GM12878 (cell line): Measurements from ENCODE around the gene NHEJ1. TPM values are rescaled to one million over a fixed set of nuclear protein-coding genes. Genes with fewer than 3 reads are reported as not detected.

ENCODE experiments used
- ATAC-seq: fragments of 200-7000 bp; cut with Tn5 transposase; 3 replicates; pipeline ENCODE4 v1.9.1; 2020; ENCODE audit warnings: mild to moderate bottlenecking, moderate library complexity
- BruUV-seq: library from RNA; stranded (reverse); fragments of 400-500 nt; replicated peaks from 2 replicates; lab custom pipeline; 2021; lab: Mats Ljungman, UMichigan
- CTCF ChIA-PET: fragments of 300-600 bp; sonication (Branson Sonifier 250); formaldehyde crosslinking; extraction: SDS; loops from one replicate; lab custom pipeline; 2021; ENCODE audit warnings: inconsistent platforms; lab: Yijun Ruan, JAX
- POLR2A ChIA-PET: fragments of 350-600 bp; formaldehyde crosslinking; extraction: SDS; loops from one replicate; lab custom pipeline; 2021; ENCODE audit warnings: inconsistent platforms; lab: Charles Lee
- RAD21 ChIA-PET: fragments of 300-600 bp; sonication (Branson Sonifier 250); formaldehyde crosslinking; loops from one replicate; lab custom pipeline; 2023; ENCODE audit warnings: antibody characterized with exemption; ENCODE audit not compliant: unreplicated experiment; lab: Charles Lee
- SMC1A ChIA-PET: fragments of 300-600 bp; sonication (Branson Sonifier 250); formaldehyde crosslinking; loops from one replicate; lab custom pipeline; 2023; ENCODE audit not compliant: unreplicated experiment, uncharacterized antibody; lab: Charles Lee
- DNase-seq: peaks from one replicate; pipeline ENCODE4 v3.0.0-alpha.2; 2011; ENCODE audit warnings: low read depth, low spot score
- FAIRE-seq: peaks from 3 replicates; lab custom pipeline; 2011; peaks lifted over from hg19 to GRCh38; lab: Jason Lieb, UNC
- H2AFZ ChIP-seq: 2 replicates; pipeline ENCODE4 v1.6.0; 2011; ENCODE audit warnings: low read depth, low read length, control low read depth; ENCODE audit not compliant: control insufficient read depth
- H3K27ac ChIP-seq: 2 replicates; pipeline ENCODE4 v1.5.1; 2011; ENCODE audit warnings: control low read depth; ENCODE audit not compliant: control insufficient read depth, insufficient read depth
- H3K27me3 ChIP-seq, 2 experiments: replicated peaks in 1 of 2; 2 replicates each; pipeline versions ENCODE4 v1.6.0 to v1.6.1; 2011; ENCODE audit warnings: low read length in 1 of 2; ENCODE audit not compliant: control insufficient read depth in 2 of 2, insufficient read depth in 2 of 2
- H3K36me3 ChIP-seq, 2 experiments: 2 replicates each; pipeline ENCODE4 v1.5.1; 2011; ENCODE audit warnings: low read length in 1 of 2; ENCODE audit not compliant: control insufficient read depth in 2 of 2, insufficient read depth in 2 of 2
- H3K4me1 ChIP-seq: 2 replicates; pipeline ENCODE4 v1.6.1; 2011; ENCODE audit warnings: mild to moderate bottlenecking, low read length, moderate library complexity, mixed read lengths; ENCODE audit not compliant: control insufficient read depth, insufficient read depth
- H3K4me2 ChIP-seq: 2 replicates; pipeline ENCODE4 v1.6.0; 2011; ENCODE audit warnings: control low read depth; ENCODE audit not compliant: control insufficient read depth, insufficient read depth
- H3K4me3 ChIP-seq: fragments of 200-600 bp; sonication (generic); 2 replicates; pipeline ENCODE4 v1.5.1; 2016
- H3K79me2 ChIP-seq: 2 replicates; pipeline ENCODE4 v1.6.0; 2011; ENCODE audit warnings: low read length; ENCODE audit not compliant: control insufficient read depth, insufficient read depth
- H3K9ac ChIP-seq: 2 replicates; pipeline ENCODE4 v1.8.0; 2011; ENCODE audit warnings: low read length, control low read depth, mixed read lengths; ENCODE audit not compliant: control insufficient read depth, insufficient read depth
- H3K9me3 ChIP-seq: replicated peaks from 3 replicates; pipeline ENCODE4 v1.5.1; 2011; ENCODE audit warnings: mild to moderate bottlenecking, low read length; ENCODE audit not compliant: control insufficient read depth, insufficient read depth
- H4K20me1 ChIP-seq: 2 replicates; pipeline ENCODE4 v1.6.0; 2011; ENCODE audit not compliant: control insufficient read depth, insufficient read depth
- CREB1 ChIP-seq: IDR thresholded peaks from 2 replicates; pipeline ENCODE4 v1.6.1; 2012; ENCODE audit warnings: low read depth, mild to moderate bottlenecking, inconsistent platforms
- CTCF ChIP-seq, 3 experiments: IDR thresholded peaks in 2 of 3; conservative IDR thresholded peaks in 1 of 3; 2 replicates each; pipeline ENCODE4 v1.5.1; 2011; ENCODE audit warnings: low read depth in 3 of 3, low read length in 3 of 3, mild to moderate bottlenecking in 3 of 3, control low read depth in 2 of 3, moderate library complexity in 2 of 3, inconsistent platforms in 1 of 3, mixed read lengths in 1 of 3; ENCODE audit not compliant: control insufficient read depth in 2 of 3, insufficient read depth in 1 of 3; ENCODE audit errors: extremely low read depth in 1 of 3
- CUX1 ChIP-seq: IDR thresholded peaks from 2 replicates; pipeline ENCODE4 v1.6.1; 2012; ENCODE audit warnings: improper control_type of control experiment, low read depth, low read length; ENCODE audit not compliant: insufficient replicate concordance
- MTA2 ChIP-seq: fragments of 450-650 bp; IDR thresholded peaks from 2 replicates; pipeline ENCODE4 v1.6.1; 2016; ENCODE audit warnings: low read depth, mild to moderate bottlenecking, moderate library complexity
- MYB ChIP-seq: fragments of 150-350 bp; IDR thresholded peaks from 2 replicates; pipeline ENCODE4 v1.6.1; 2014; ENCODE audit warnings: mild to moderate bottlenecking, low read depth, low read length, borderline replicate concordance
- NR2C2 ChIP-seq: IDR thresholded peaks from 2 replicates; pipeline ENCODE4 v1.6.1; 2011; ENCODE audit warnings: borderline replicate concordance, low read depth; ENCODE audit not compliant: control insufficient read depth, insufficient read length
- NR2F1 ChIP-seq: fragments of 450-650 bp; conservative IDR thresholded peaks from 2 replicates; pipeline ENCODE4 v1.6.1; 2017; ENCODE audit warnings: mild to moderate bottlenecking
- SIN3A ChIP-seq: IDR thresholded peaks from 2 replicates; pipeline ENCODE4 v1.6.1; 2012; ENCODE audit warnings: low read depth, low read length, improper control_type of control experiment
- WGBS: methylation state at CpG from one replicate; pipeline ENCODE4 v1.1.6; 2016; ENCODE audit warnings: low lambda C conversion rate; ENCODE audit not compliant: insufficient replicate concordance, insufficient coverage; ENCODE audit errors: missing lambda C conversion rate; 5-methylcytosine and 5-hydroxymethylcytosine counted together
- in situ Hi-C: fragments of 300-500 bp; cut with MboI; formaldehyde crosslinking; loops from 9 replicates; pipeline ENCODE4 v1.14.3; 2018; ENCODE audit warnings: mixed read lengths
- intact Hi-C: fragments of 100-400 bp; cut with micrococcal nuclease; formaldehyde crosslinking; loops from one replicate; pipeline ENCODE4 v1.14.2; 2022; ENCODE audit not compliant: unreplicated experiment
- polyA plus RNA-seq, 11 experiments: library from polyadenylated mRNA; depleted of rRNA in 4 of 11; unstranded in 6 of 11; stranded (reverse) in 5 of 11; fragments of >200 nt; fragmentation: Nextera tagmentation in 4 of 11; fragmentation: Illumina TruSeq in 1 of 11; extraction: Ambion mirVana in 4 of 11; extraction: Trizol in 1 of 11; gene quantifications; 1 replicate in 1 of 11; 2 replicates in 10 of 11; pipeline versions ENCODE4 v1.2.1 to v1.2.3, GENCODE V29; 2011 to 2016; ENCODE audit warnings: inconsistent platforms in 2 of 11, missing spikeins in 2 of 11, low read depth in 1 of 11
- total RNA-seq, 4 experiments: library from RNA; depleted of rRNA in 3 of 4; stranded (reverse); fragments of >200 nt in 3 of 4; fragmentation: Illumina TruSeq in 1 of 4; extraction: Trizol in 1 of 4; gene quantifications; 2 replicates each; pipeline versions ENCODE4 v1.2.1 to v1.2.3, GENCODE V29; 2013 to 2021
- TF ChIP-seq, protein P1 (sequence below): fragments of 450-650 bp; formaldehyde crosslinking; IDR thresholded peaks from 2 replicates; pipeline ENCODE4 v1.4.0; 2020; ENCODE audit warnings: mild to moderate bottlenecking, moderate library complexity

NHEJ1 gene
- total and polyA plus RNA-seq, 10 of the 15 experiments (the other 5 are each of a cell fraction or from before 2014, with no cell fraction given): 11.8 to 20.2 (median 17.0) TPM

- RAD21 ChIA-PET: interaction anchor here (1.0 to 3.7 kb wide), 4 partner anchors 29 to 117 kb away, joined by 4 to 25 read pairs (median 22); partner anchors contain the start of genes DNAJB2 and ZFAND2B
- CTCF ChIA-PET: interaction anchor here (1.4 to 3.9 kb wide), 3 partner anchors 29 to 117 kb away, joined by 6 to 52 read pairs (median 19); partner anchors contain the start of gene ZFAND2B
- peaks cover 32% of the 10 kb centered on the region for H3K79me2 ChIP-seq
- peak within 1 kb of the TSS; percentile 98 for H3K27ac ChIP-seq
- intact Hi-C loops (loop anchor here (2.0 to 5.0 kb wide), 5 partner anchors 29 to 210 kb away; partner anchors contain the start of genes DNAJB2, DNPEP, TUBA4A and TUBA4B), in situ Hi-C loops (no loop called here)
- peak; percentile 62 for ATAC-seq
- peak within 1 kb of the TSS; percentile 83 for H3K4me3 ChIP-seq
- peak within 1 kb of the TSS; percentile 90 for H2AFZ ChIP-seq
- no TSS peak for BruUV-seq
- no peaks in the 10 kb centered on the region for H3K27me3 ChIP-seq
- peaks cover 10% of the 10 kb centered on the region for H3K4me1 ChIP-seq
- SMC1A ChIA-PET: interaction anchor here (0.6 to 2.5 kb wide), 4 partner anchors 52 to 74 kb away, joined by 3 to 13 read pairs (median 7); partner anchors contain the start of genes ANKZF1, ATG9A and TUBA4B
- no peaks in the 10 kb centered on the region for H3K9me3 ChIP-seq
- WGBS: 1% methylated on average over 67 of the region's 67 CpGs
- no peaks in the 10 kb centered on the region for H4K20me1 ChIP-seq
- peak; percentile 72 for DNase-seq
- H3K36me3 ChIP-seq: peaks cover 12 to 13% of the 10 kb centered on the region in 2 experiments
- H3K4me2 ChIP-seq: peak within 1 kb of the TSS; percentile 89
- POLR2A ChIA-PET: interaction anchor here (0.7 to 5.0 kb wide), 9 partner anchors 29 to 210 kb away, joined by 3 to 47 read pairs (median 12); partner anchors contain the start of genes DNPEP, GLB1L, STK16 and TUBA4B
- FAIRE-seq: peak; percentile 56
- peak within 1 kb of the TSS; percentile 97 for H3K9ac ChIP-seq
- peak; percentile 79; the same call in 1 of the 2 replicates for TF ChIP-seq NR2F1
- TF ChIP-seq MYB: no peak
- TF ChIP-seq CREB1: peak; percentile 53; the same call in 1 of the 2 replicates
- no peak for TF ChIP-seq NR2C2
- TF ChIP-seq CTCF (IDR thresholded peaks at IDR 0.05 in 2 of 3, conservative IDR thresholded peaks at IDR 0.05 in 1 of 3; ENCODE audit: control insufficient read depth in 2 of 3, extremely low read depth in 1 of 3, insufficient read depth in 1 of 3, low read depth in 3 of 3, low read length in 3 of 3): peak; percentile 26 to 53 (median 35); a peak in 4 of 6 replicates
- no peak for TF ChIP-seq CUX1
- TF ChIP-seq, protein P1, sequence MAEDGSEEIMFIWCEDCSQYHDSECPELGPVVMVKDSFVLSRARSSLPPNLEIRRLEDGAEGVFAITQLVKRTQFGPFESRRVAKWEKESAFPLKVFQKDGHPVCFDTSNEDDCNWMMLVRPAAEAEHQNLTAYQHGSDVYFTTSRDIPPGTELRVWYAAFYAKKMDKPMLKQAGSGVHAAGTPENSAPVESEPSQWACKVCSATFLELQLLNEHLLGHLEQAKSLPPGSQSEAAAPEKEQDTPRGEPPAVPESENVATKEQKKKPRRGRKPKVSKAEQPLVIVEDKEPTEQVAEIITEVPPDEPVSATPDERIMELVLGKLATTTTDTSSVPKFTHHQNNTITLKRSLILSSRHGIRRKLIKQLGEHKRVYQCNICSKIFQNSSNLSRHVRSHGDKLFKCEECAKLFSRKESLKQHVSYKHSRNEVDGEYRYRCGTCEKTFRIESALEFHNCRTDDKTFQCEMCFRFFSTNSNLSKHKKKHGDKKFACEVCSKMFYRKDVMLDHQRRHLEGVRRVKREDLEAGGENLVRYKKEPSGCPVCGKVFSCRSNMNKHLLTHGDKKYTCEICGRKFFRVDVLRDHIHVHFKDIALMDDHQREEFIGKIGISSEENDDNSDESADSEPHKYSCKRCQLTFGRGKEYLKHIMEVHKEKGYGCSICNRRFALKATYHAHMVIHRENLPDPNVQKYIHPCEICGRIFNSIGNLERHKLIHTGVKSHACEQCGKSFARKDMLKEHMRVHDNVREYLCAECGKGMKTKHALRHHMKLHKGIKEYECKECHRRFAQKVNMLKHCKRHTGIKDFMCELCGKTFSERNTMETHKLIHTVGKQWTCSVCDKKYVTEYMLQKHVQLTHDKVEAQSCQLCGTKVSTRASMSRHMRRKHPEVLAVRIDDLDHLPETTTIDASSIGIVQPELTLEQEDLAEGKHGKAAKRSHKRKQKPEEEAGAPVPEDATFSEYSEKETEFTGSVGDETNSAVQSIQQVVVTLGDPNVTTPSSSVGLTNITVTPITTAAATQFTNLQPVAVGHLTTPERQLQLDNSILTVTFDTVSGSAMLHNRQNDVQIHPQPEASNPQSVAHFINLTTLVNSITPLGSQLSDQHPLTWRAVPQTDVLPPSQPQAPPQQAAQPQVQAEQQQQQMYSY (CRISPR knock-in tag): peak; percentile 92; the same call in 1 of the 2 replicates
- no peak for TF ChIP-seq MTA2
- peak; percentile 90; the same call in 1 of the 2 replicates for TF ChIP-seq SIN3A
These were observed 17.1 kb upstream of the NHEJ1 start, which contains the start of gene RETREG2 for GRCh38 chr2:219177552-219178376. Gene RETREG2 (plus strand): TSS chr2:219178275. CDS start chr2:219178353, 78 bp downstream.
